ENCODE results near the gene MBD5.

DNA sequence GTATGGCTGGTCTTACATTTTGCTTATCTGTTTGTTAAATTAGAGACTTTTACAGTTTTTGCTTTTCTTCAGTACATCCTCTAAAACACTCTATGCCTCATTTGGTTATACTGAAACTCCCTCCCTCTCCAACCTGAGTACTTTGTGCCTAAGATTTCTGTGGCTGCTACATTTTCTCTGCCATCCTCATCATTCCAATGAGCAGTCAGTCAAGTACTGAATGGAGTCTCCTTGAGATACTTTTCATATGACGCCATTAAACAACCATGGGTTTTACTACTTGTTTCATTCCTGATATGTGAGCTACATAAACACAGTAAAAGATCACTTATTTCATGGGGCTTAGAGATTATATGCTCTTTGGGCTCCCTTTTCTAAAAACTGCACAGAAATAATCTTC lies 427.0 kb downstream of the MBD5 start:
- TF ChIP-seq POLR2A (IDR thresholded peaks at IDR 0.05) (no peak), CTCF (IDR thresholded peaks at IDR 0.05) (no peak), POLR2AphosphoS5 (IDR thresholded peaks at IDR 0.05) (no peak)
